Measurements from ENCODE around the gene PRKG1. TPM values are rescaled to one million over a fixed set of nuclear protein-coding genes. Genes with fewer than 3 reads are reported as not detected.
"Not testable (repeated sequence)": the region's sequence is repeated elsewhere in the genome, so short reads cannot be mapped to it uniquely, and the experiment has no call there.

The PRKG1 gene
- total RNA-seq, 1 donor from 2014 or later = 22.8 TPM

- no peak for DNase-seq (ENCODE audit: low spot score)
- Mint-ChIP-seq H3K36me3 (ENCODE audit: low read depth) (peaks cover 11% of the 10 kb centered on the region), H3K27me3 (ENCODE audit: low read depth) (no peaks in the 10 kb centered on the region), H3K27ac (ENCODE audit: unreplicated experiment) (no peak overlapping the region), H3K4me1 (ENCODE audit: low read depth) (peaks cover 12% of the 10 kb centered on the region), H3K4me3 (ENCODE audit: unreplicated experiment) (no peak overlapping the region), H3K9me3 (ENCODE audit: low read depth) (peaks cover 16% of the 10 kb centered on the region)
- TF ChIP-seq, protein P1, sequence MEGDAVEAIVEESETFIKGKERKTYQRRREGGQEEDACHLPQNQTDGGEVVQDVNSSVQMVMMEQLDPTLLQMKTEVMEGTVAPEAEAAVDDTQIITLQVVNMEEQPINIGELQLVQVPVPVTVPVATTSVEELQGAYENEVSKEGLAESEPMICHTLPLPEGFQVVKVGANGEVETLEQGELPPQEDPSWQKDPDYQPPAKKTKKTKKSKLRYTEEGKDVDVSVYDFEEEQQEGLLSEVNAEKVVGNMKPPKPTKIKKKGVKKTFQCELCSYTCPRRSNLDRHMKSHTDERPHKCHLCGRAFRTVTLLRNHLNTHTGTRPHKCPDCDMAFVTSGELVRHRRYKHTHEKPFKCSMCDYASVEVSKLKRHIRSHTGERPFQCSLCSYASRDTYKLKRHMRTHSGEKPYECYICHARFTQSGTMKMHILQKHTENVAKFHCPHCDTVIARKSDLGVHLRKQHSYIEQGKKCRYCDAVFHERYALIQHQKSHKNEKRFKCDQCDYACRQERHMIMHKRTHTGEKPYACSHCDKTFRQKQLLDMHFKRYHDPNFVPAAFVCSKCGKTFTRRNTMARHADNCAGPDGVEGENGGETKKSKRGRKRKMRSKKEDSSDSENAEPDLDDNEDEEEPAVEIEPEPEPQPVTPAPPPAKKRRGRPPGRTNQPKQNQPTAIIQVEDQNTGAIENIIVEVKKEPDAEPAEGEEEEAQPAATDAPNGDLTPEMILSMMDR (IDR thresholded peaks at IDR 0.05) = no peak
Measured at GRCh38 chr10:51325649-51326048, 251.4 kb downstream of the PRKG1 start.

DNA sequence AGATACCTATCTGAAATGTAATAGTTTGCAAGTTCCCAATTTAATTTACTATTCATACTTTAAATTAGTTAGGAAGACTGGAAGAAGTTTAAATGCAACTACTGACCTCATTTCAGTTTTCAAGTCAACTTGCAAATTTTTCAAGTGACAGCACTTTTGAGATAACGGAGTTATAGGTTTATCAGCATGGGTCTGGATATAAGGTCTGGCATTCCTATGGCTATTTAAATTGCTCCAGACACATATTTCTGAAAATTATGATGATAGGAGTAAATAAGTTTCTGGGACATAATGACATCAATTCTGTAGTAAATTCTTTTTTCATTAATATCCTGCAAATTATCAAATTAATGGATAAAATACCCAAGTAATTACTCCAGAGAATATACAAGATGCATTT, 251.9 kb downstream of the PRKG1 start:
- DNase-seq (ENCODE audit: low spot score) = no peak
- TF ChIP-seq, protein P1 (IDR thresholded peaks at IDR 0.05) = no peak
- no peak overlapping the region for H3K4me3 Mint-ChIP-seq (ENCODE audit: unreplicated experiment)
- H3K27ac Mint-ChIP-seq (ENCODE audit: unreplicated experiment) = no peak overlapping the region
- H3K4me1 Mint-ChIP-seq (ENCODE audit: low read depth) = peaks cover 14% of the 10 kb centered on the region
- no peaks in the 10 kb centered on the region for H3K27me3 Mint-ChIP-seq (ENCODE audit: low read depth)
- H3K9me3 Mint-ChIP-seq (ENCODE audit: low read depth) = peaks cover 16% of the 10 kb centered on the region
- H3K36me3 Mint-ChIP-seq (ENCODE audit: low read depth) = peaks cover 11% of the 10 kb centered on the region

- no peak for DNase-seq (ENCODE audit: low spot score)
- Mint-ChIP-seq H3K4me3 (ENCODE audit: unreplicated experiment) (no peak overlapping the region), H3K4me1 (ENCODE audit: low read depth) (peaks cover 7% of the 10 kb centered on the region), H3K27ac (ENCODE audit: unreplicated experiment) (no peak overlapping the region), H3K27me3 (ENCODE audit: low read depth) (no peaks in the 10 kb centered on the region), H3K36me3 (ENCODE audit: low read depth) (peaks cover 11% of the 10 kb centered on the region), H3K9me3 (ENCODE audit: low read depth) (peaks cover 16% of the 10 kb centered on the region)
- TF ChIP-seq, protein P1 (IDR thresholded peaks at IDR 0.05) = no peak
Measured at GRCh38 chr10:51327432-51327831, 253.1 kb downstream of the PRKG1 start.

DNA sequence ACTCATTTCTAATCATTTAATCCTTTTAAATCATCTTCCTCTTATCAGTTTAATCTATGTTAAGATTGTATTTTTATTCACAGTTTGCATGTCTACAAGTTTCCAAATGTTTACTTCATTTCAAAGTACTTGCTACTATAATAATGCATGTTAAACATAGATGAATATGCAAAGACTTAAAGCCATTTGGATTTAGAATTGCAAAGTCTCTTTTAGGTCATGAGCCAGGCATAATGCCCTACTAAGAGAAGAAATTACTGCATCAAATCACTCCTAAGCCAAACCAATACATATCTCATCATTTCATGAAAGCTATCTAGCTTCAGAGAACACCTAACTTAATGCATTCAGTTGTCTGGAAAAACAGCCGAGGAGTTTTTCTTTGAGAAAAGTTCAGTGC, 266.1 kb downstream of the PRKG1 start:
- H3K27me3 Mint-ChIP-seq (ENCODE audit: low read depth) = no peaks in the 10 kb centered on the region
- TF ChIP-seq, protein P1 (IDR thresholded peaks at IDR 0.05) = no peak

GRCh38 chr10:51340845-51341610, 266.7 kb downstream of the PRKG1 start:
- no peaks in the 10 kb centered on the region for H3K36me3 Mint-ChIP-seq (ENCODE audit: low read depth)
- DNase-seq (ENCODE audit: low spot score) = no peak
- no peak overlapping the region for H3K4me3 Mint-ChIP-seq (ENCODE audit: unreplicated experiment)
- no peaks in the 10 kb centered on the region for H3K27me3 Mint-ChIP-seq (ENCODE audit: low read depth)
- H3K4me1 Mint-ChIP-seq (ENCODE audit: low read depth) = peaks cover 17% of the 10 kb centered on the region
- H3K27ac Mint-ChIP-seq (ENCODE audit: unreplicated experiment) = no peak overlapping the region
- peaks cover 6% of the 10 kb centered on the region for H3K9me3 Mint-ChIP-seq (ENCODE audit: low read depth)
- TF ChIP-seq, protein P1 (IDR thresholded peaks at IDR 0.05) = no peak

More for the DNA sequence above, 266.1 kb downstream of the PRKG1 start:
- peaks cover 6% of the 10 kb centered on the region for H3K9me3 Mint-ChIP-seq (ENCODE audit: low read depth)
- no peak overlapping the region for H3K27ac Mint-ChIP-seq (ENCODE audit: unreplicated experiment)
- H3K4me3 Mint-ChIP-seq (ENCODE audit: unreplicated experiment) = no peak overlapping the region
- DNase-seq (ENCODE audit: low spot score) = no peak
- no peaks in the 10 kb centered on the region for H3K36me3 Mint-ChIP-seq (ENCODE audit: low read depth)
- peaks cover 17% of the 10 kb centered on the region for H3K4me1 Mint-ChIP-seq (ENCODE audit: low read depth)

GRCh38 chr10:51341745-51342144, 267.5 kb downstream of the PRKG1 start:
- not testable (repeated sequence) for H3K27ac Mint-ChIP-seq (ENCODE audit: unreplicated experiment); H3K36me3 Mint-ChIP-seq (ENCODE audit: low read depth); DNase-seq (ENCODE audit: low spot score); H3K27me3 Mint-ChIP-seq (ENCODE audit: low read depth); H3K4me3 Mint-ChIP-seq (ENCODE audit: unreplicated experiment); H3K9me3 Mint-ChIP-seq (ENCODE audit: low read depth)
- H3K4me1 Mint-ChIP-seq (ENCODE audit: low read depth) = peaks cover 17% of the 10 kb centered on the region

All from chondrocyte (in vitro differentiated cells).